OCI-LY7 (cell line): ENCODE measurements around the gene RNF123. TPM values are rescaled to one million over a fixed set of nuclear protein-coding genes. Genes with fewer than 3 reads are reported as not detected.

ENCODE experiments used
- BruUV-seq: library from RNA; stranded (reverse); fragments of 400-500 nt; replicated peaks from 2 replicates; lab custom pipeline; 2021; lab: Mats Ljungman, UMichigan
- CTCF ChIA-PET: fragments of 300-600 bp; sonication (Branson Sonifier 250); formaldehyde crosslinking; loops from one replicate; lab custom pipeline; 2022; ENCODE audit warnings: antibody characterized with exemption; ENCODE audit not compliant: unreplicated experiment; lab: Charles Lee
- POLR2A ChIA-PET: fragments of 300-600 bp; sonication (Branson Sonifier 250); formaldehyde crosslinking; loops from one replicate; lab custom pipeline; 2022; ENCODE audit warnings: antibody characterized with exemption; lab: Charles Lee
- DNase-seq: peaks from one replicate; pipeline ENCODE4 v3.0.0-alpha.2; 2015; ENCODE audit warnings: low spot score
- H2AFZ ChIP-seq: fragments of 200-600 bp; sonication (generic), shearing (Covaris generic); 2 replicates; pipeline ENCODE4 v1.6.1; 2014; ENCODE audit warnings: mild to moderate bottlenecking, antibody characterized with exemption, low read length, moderate library complexity
- H3K27ac ChIP-seq: fragments of 200-600 bp; sonication (generic); 2 replicates; pipeline ENCODE4 v1.5.1; 2014; ENCODE audit warnings: mixed run types, low read depth, mild to moderate bottlenecking, moderate library complexity, low read length, inconsistent platforms; ENCODE audit not compliant: poor library complexity, severe bottlenecking
- H3K36me3 ChIP-seq: fragments of 200-600 bp; sonication (generic); 2 replicates; pipeline ENCODE4 v1.6.1; 2014; ENCODE audit warnings: mild to moderate bottlenecking, antibody characterized with exemption, low read length, moderate library complexity, mixed read lengths; ENCODE audit not compliant: insufficient read depth
- H3K4me1 ChIP-seq: fragments of 200-600 bp; sonication (generic); 2 replicates; pipeline ENCODE4 v1.5.1; 2014; ENCODE audit warnings: mild to moderate bottlenecking, low read length; ENCODE audit not compliant: insufficient read depth, poor library complexity, severe bottlenecking
- H3K4me2 ChIP-seq: fragments of 200-600 bp; sonication (generic); 2 replicates; pipeline ENCODE4 v1.6.1; 2014; ENCODE audit warnings: mild to moderate bottlenecking, low read length
- H3K4me3 ChIP-seq: fragments of 200-600 bp; sonication (generic); 2 replicates; pipeline ENCODE4 v1.5.1; 2014; ENCODE audit warnings: mild to moderate bottlenecking, low read depth, low read length; ENCODE audit not compliant: poor library complexity, severe bottlenecking
- H3K79me2 ChIP-seq: fragments of 200-600 bp; sonication (generic); 2 replicates; pipeline ENCODE4 v1.6.1; 2016; ENCODE audit warnings: low read depth, mild to moderate bottlenecking, low read length, moderate library complexity, mixed read lengths; ENCODE audit not compliant: insufficient read depth
- H3K9me2 ChIP-seq: fragments of 200-600 bp; sonication (generic); 2 replicates; pipeline ENCODE4 v1.6.1; 2016; ENCODE audit warnings: mild to moderate bottlenecking, low read length, mixed read lengths; ENCODE audit not compliant: insufficient read depth
- H3K9me3 ChIP-seq: fragments of 200-600 bp; sonication (generic); 2 replicates; pipeline ENCODE4 v1.6.1; 2014; ENCODE audit warnings: mild to moderate bottlenecking, mixed run types, low read length, mixed read lengths
- H4K20me1 ChIP-seq: fragments of 200-600 bp; sonication (generic); 2 replicates; pipeline ENCODE4 v1.6.1; 2014; ENCODE audit warnings: mild to moderate bottlenecking, antibody characterized with exemption, low read length, moderate library complexity, mixed read lengths; ENCODE audit not compliant: insufficient read depth
- CTCF ChIP-seq: fragments of 200-600 bp; sonication (generic); conservative IDR thresholded peaks from 2 replicates; pipeline ENCODE4 v1.5.1; 2014; ENCODE audit warnings: mild to moderate bottlenecking, antibody characterized with exemption, low read length, moderate library complexity, mixed read lengths
- EZH2phosphoT487 ChIP-seq: fragments of 200-600 bp; sonication (generic); IDR thresholded peaks from 2 replicates; pipeline ENCODE4 v1.6.1; 2018; ENCODE audit warnings: low read depth, borderline replicate concordance, mild to moderate bottlenecking, mixed run types, antibody characterized with exemption, low read length, moderate library complexity, mixed read lengths
- intact Hi-C: fragments of 100-400 bp; cut with micrococcal nuclease; formaldehyde crosslinking; loops from one replicate; pipeline ENCODE4 v1.10.0; 2022; ENCODE audit not compliant: unreplicated experiment
- total RNA-seq, 2 experiments: library from RNA; depleted of rRNA in 1 of 2; stranded (reverse); fragments of >200 nt in 1 of 2; shearing (Covaris generic) in 1 of 2; gene quantifications; 2 replicates each; pipeline ENCODE4 v1.2.3, GENCODE V29; 2014 to 2022

The RNF123 gene
- total RNA-seq, 2 experiments from 2014 or later = 20.8 to 48.4 TPM

- Histone ChIP-seq H3K4me1 (no peaks in the 10 kb centered on the region), H4K20me1 (no peaks in the 10 kb centered on the region), H3K4me2 (no peak overlapping the region), H3K9me3 (no peaks in the 10 kb centered on the region), H3K36me3 (peaks cover 20% of the 10 kb centered on the region; the same call in 1 of the 2 replicates), H3K9me2 (no peaks in the 10 kb centered on the region), H3K27ac (no peak overlapping the region), H3K4me3 (no peak overlapping the region), H2AFZ (no peak overlapping the region), H3K79me2 (no peaks in the 10 kb centered on the region)
- TF ChIP-seq EZH2phosphoT487 (no peak), CTCF (no peak)
- BruUV-seq = no TSS peak
- ChIA-PET POLR2A (no interaction called here), CTCF (no interaction called here)
- intact Hi-C loops = no loop called here
- DNase-seq = no peak
These were observed 24.2 kb downstream of the RNF123 start for GRCh38 chr3:49713336-49714105.

- Histone ChIP-seq H3K36me3 (peaks cover 28% of the 10 kb centered on the region), H3K4me2 (no peak overlapping the region), H2AFZ (no peak overlapping the region), H3K9me3 (no peaks in the 10 kb centered on the region), H3K4me3 (no peak overlapping the region), H3K27ac (no peak overlapping the region), H3K9me2 (no peaks in the 10 kb centered on the region), H3K4me1 (peaks cover 5% of the 10 kb centered on the region), H4K20me1 (no peaks in the 10 kb centered on the region), H3K79me2 (no peaks in the 10 kb centered on the region)
- POLR2A ChIA-PET = no interaction called here
- CTCF ChIA-PET = no interaction called here
- no TSS peak for BruUV-seq
- no peak for DNase-seq
- no peak for TF ChIP-seq CTCF
- intact Hi-C loops = no loop called here
These were observed 25.6 kb downstream of the RNF123 start for GRCh38 chr3:49714728-49715550.
